ENCODE results near the gene AIRE.
"Not testable (repeated sequence)": the region's sequence is repeated elsewhere in the genome, so short reads cannot be mapped to it uniquely, and the experiment has no call there.

AIRE gene

DNA sequence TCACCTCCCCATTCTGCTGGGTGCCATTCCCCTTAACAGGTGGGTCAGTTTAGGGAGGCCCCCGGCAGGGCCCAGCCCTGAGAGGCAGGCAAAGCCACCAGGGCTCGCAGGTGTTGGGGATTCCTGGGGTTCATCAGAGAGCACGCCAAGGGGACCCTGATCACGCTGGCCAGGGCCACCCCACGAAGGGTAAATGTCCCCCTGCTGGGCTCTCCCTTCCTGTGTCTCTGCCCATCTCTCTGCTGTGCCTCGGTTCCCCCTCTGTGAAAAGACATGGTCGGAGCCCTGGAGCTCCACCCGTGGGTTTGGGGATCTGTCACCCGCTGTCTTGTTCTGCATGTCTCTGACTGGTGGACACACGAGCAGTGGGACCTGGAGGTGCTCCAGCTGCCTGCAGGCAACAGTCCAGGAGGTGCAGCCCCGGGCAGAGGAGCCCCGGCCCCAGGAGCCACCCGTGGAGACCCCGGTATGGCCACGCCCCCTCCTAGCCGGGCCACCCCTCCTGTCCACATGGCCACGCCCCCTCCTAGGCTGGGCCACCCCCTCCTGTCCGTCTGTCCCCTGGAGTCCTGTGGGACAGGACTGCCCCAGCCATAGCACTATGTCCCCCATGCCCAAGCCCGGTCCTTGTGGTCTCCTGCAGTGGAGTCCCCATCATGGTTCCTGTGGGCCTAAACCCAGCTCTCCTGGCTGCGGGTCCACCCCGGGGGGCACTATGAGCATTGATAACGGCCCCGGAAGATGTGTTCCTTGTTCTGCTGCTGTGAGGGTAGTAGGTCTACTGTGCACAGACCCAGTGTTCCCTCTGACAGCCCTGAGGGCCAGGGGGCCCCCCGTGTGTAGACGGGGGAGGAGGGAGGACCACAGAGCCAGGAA lies 6.5 kb downstream of the AIRE start:
- no peak for DNase-seq

DNA sequence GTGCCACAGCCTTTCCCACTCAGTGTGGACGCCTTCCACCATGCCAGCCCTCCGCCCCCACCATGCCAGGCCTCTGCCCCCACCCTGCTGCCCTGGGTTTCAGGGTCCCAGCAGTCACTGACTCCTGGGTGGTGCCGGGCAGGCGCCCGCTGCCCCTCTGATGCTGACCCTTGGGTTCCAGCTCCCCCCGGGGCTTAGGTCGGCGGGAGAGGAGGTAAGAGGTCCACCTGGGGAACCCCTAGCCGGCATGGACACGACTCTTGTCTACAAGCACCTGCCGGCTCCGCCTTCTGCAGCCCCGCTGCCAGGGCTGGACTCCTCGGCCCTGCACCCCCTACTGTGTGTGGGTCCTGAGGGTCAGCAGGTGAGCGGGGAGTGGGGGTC lies 7.1 kb downstream of the AIRE start:
- no peak for DNase-seq

DNA sequence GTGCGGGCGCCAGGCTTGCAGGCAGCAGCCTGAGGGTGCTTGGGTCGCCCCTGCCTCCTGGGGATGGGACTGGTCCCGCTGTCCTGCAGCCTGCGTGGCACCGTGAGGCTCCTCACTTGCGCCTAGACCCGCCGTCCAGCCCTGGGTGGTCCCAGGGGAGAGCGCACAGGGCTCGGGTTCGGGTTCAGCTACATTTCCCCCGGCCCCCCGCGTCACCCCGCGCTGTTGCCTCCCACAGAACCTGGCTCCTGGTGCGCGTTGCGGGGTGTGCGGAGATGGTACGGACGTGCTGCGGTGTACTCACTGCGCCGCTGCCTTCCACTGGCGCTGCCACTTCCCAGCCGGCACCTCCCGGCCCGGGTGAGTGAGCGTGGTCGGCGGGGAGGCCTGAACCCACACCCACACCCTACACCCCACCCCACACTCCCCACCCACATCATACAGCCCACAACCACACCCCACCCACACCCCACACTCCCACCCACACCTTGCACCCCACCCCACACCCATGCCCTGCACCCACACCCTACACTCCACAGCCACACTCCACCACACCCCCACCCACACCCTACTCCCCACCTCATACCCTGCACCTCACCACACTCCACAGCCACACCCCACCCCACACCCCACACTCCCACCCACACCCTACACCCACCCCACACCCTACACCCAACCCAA lies 8.0 kb downstream of the AIRE start:
- DNase-seq: no peak

DNA sequence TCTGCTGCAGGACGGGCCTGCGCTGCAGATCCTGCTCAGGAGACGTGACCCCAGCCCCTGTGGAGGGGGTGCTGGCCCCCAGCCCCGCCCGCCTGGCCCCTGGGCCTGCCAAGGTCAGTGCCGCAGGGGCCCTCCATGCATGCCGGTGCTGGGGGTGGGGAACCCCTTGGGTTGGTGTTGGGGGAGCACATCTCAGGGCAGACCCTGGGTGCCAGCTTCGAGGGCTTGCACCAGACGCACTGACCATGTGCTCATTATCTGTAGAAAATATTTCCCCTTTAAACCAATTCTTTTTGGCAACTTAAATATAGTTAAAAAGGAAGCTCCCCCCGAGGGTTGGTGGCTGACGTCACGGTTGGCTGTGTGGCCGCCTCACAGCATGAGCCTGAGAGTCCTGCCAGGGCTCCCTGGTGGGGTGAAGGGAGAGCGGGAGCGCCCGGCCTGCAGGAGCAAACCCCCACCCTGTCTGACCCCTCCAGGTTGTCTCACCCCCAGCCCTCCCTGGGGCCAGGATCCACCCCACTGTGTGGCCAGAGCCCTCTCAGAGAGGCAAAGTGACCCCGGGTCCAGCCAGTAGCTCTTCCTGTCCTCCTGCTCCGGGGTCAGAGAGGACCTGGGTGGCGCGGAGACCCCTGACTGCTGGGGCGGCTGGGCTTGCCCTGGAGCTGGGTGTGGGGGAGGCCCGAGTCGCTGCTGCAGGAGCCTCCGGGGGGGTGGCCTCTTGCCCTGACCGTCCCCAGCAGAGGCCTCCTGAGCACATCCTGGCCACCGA lies 8.9 kb downstream of the AIRE start:
- DNase-seq: peak; percentile 22

DNA sequence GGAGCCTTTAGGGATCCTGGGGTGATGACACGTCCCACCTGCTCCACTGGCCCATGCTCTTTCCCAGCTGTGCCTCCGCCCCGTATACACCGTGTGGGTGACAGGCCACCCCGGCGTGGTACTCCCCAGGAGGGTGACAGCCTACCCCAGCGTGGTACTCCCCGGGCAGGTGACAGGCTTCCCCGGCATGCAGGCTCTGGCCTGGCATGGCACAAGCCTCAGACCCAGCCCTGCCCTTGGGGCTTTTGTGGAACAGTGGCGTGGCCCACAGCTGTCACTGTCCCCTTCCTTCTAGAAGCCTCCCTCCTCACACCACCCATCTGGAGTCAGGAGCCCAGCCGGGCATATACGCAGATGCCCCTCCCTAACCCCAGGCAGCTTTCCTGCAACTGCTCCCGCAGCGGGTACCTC lies 9.5 kb downstream of the AIRE start:
- DNase-seq: no peak

DNA sequence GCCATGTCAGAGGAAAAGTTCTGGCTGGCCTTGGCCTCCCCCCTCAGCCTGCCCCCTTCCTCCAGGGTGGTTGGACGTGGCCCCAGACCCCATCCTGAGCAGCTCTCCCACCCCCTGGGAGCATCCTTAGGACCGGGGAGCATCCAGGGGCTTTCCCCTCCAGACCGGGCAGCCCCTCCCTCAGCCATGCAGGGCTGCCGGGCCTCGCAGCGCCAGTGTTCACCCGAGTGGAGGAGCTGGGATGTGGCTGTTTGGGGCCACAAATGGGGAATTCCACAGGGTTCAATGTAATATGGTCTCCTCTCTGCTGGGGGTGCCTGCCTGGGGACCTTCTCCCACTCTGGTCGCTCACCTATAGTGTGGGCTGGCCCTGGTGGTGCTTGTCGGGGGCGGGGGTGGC lies 10.0 kb downstream of the AIRE start:
- no peak for DNase-seq

DNA sequence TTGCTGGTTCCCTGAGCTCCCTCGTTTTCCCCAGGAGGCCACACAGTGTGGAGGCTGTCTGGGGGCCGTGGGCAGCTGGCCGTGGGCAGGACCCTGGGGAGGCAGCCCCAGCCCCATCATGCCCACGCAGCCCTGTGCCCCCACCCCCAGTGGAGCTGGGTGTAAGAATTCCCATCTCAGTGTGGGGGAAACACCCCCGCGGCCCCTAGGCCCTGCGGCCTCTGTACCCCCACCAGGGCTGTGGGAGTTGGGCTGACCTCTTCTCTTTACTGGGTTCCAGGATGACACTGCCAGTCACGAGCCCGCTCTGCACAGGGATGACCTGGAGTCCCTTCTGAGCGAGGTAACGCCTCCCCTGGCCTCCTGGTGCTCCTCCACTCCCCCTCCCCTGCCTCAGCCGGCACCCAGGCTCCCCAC lies 10.4 kb downstream of the AIRE start:
- no peak for DNase-seq

DNA sequence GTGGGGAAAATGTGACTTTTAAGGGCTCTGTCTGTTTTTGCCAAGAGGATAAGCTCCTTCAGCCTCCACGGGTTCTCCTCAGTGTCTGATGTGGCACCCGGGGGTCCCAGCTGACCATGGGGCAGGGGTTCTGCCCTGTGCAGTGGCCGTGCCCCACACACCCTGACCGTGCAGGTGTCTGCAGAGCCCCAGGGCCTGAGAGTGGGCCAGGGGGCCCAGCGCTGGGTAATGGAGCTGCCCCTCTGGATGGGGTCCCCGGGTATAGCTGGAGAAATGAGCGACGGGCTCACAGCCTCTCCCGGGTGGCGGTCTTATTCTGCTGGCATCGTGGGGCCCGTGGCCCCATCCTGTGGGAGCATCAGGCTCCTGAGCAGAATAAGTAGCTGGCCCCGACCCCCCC lies 11.2 kb downstream of the AIRE start:
- DNase-seq: no peak

DNA sequence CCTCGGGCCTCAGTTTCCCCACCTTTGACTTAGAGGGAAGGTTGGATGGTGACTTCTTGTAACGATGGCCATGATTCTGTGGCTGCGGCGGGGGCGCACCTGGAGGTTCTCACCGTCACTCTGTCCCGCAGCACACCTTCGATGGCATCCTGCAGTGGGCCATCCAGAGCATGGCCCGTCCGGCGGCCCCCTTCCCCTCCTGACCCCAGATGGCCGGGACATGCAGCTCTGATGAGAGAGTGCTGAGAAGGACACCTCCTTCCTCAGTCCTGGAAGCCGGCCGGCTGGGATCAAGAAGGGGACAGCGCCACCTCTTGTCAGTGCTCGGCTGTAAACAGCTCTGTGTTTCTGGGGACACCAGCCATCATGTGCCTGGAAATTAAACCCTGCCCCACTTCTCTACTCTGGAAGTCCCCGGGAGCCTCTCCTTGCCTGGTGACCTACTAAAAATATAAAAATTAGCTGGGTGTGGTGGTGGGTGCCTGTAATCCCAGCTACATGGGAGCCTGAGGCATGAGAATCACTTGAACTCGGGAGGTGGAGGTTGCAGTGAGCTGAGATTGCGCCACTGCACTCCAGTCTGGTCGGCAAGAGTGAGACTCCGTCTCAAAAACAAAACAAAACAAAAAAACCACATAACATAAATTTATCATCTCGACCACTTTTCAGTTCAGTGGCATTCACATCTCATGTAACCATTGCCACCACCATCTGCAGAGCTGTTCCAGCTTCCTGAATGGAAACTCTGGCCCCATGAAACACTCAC lies 12.0 kb downstream of the AIRE start:
- DNase-seq: peak; percentile 91

DNA sequence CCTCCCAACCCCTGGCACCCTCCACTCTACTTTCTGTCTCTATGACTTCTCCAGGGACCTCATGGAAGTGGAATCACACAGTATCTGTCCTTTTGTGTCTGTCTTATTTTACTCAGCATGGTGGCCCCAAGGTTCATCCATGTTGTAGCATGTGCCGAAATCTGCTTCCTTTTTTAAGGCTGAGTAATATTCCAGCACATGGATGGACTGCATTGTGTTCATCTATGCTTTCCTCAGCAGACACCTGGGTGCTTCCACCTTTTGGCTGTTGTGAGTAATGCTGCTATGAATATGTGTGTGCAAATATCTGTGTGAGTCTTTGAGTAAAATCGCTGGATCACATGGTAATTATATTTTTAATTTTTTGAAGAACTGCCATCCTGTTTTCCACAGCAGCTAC lies 12.6 kb downstream of the AIRE start:
- no peak for DNase-seq

DNA sequence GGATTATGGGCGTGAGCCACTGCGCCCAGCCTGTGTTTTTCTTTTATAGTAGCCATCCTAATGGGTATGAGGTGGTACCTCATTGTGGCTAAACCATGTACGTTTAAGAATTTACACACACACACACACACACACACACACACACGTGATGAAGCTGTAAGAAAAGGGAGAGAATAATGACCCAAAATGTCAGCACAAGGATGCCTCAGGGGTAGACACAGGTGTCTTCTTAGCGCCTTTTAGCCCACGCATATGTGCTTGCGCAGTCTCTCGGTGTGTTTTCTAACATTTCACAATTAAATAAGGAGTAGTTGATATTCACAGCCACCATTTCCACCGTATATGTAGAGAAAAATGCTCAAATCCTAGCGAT lies 13.4 kb downstream of the AIRE start:
- DNase-seq: no peak

DNA sequence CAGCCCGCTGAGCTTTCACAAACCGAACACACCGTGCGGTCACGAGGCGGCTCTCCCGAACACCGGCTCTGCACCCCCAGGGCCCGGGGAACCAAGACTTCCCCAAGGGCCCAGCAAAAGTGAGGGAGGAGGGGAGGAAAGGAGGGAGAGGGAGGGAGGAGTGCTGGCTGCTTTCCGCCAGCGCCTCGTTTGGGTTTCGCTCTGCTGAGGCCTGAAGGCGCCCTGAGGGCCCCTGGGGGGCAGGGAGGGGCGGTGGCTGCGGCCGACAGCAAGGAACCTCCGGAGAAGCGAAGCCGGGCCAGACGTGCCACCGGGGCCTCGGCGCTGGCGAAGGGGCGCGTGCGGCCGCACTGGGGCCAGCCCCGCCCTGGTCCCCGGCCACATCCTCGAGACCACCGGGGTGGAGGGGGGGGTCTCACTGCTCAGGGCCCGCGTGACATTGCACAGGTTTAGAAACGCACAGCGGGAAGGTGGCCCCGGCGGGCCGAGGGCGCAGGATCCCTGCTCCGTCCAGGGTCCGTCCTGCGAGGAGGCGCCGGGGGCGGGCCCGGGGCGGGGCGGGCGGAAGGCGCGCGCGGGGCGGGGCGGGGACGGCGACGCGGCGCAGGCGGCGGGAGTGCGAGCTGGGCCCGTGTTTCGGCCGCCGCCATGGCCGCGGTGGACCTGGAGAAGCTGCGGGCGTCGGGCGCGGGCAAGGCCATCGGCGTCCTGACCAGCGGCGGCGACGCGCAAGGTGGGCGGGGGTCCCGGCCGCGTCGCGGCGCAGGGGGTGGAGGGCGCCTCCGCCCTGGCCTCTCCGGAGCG lies 14.0 kb downstream of the AIRE start, which contains the start of gene PFKL:
TSS of gene PFKL (plus strand) at position 596 of the 804 bp plus-strand sequence. CDS start at position 649, 53 bp downstream.
- DNase-seq: peak; percentile 62

DNA sequence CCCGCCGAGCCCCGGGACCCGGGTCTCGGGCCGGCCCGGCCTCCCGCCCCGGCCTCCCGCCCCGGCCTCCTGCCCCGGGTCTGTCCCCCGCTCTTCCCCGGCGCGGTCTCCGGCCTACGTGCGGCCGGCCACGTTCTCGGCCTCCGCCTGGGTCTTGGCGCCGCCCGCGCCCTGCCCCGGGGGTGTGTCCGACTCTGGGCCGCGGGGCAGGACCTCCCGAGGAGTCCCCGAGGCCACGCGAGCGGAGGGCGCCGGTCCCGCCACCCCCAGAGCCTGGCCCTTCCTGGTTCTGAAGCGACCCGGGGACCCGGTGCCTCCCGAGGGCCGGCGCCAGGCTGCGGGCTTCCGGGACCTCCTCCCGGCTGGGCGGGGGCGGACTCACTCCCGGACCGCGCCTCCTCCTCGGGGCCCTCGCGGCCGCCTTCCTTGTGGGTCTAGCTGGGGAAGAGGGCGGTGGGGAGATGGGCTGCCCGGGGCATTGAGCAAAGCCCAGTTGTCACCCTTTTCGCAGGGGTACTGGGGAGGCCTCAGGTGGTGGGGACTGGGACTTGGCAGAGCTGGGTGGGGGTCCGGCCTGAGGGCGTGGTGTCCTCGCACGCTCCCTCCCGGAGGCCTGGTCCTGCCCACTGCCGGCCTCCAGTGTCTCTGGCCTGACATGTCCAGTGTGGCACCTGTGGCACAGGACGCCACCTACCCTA lies 14.7 kb downstream of the AIRE start:
- peak; percentile 36 for DNase-seq

DNA sequence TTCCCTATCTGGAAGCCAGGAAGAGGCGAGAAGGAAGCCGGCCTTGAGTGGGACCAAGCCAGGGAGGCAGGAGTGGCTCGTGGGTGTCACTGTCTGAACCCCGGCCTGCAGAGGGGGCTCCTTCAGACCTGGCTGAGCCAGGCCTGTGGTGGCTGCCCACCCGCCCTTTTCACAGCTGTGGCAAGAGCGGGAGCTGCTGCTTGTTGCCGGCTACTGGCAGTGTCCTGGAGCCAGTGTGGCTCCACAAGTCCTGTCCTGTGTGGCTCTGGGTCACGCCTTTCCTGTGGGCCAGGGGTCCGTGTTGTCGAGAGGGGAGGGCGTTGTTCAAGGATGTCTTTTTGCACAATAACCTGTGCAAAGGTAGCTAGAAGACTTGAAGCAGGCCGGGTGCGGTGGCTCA lies 15.5 kb downstream of the AIRE start:
- no peak for DNase-seq

DNA sequence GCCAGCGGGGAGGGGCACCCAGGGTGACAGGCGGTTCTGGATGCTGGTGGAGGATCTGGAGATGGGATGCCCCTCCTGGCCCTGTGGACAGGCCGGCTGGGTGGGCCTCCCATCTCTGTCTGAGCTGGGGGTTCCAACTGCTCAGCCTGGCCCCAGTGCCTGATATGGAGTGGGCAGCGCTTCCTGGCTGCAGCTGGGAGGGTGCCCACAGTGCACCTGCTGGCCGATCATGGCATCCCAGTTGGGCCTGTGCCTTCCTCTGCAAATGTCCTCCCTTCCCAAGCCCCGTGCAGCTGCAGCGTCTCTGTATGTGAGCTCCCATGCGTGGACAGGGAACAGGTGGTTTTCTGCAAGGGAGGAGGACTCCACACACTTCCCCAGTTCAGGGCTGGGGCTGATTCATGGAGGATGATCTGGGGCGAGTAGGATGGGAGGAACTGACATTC lies 16.3 kb downstream of the AIRE start:
- no peak for DNase-seq

DNA sequence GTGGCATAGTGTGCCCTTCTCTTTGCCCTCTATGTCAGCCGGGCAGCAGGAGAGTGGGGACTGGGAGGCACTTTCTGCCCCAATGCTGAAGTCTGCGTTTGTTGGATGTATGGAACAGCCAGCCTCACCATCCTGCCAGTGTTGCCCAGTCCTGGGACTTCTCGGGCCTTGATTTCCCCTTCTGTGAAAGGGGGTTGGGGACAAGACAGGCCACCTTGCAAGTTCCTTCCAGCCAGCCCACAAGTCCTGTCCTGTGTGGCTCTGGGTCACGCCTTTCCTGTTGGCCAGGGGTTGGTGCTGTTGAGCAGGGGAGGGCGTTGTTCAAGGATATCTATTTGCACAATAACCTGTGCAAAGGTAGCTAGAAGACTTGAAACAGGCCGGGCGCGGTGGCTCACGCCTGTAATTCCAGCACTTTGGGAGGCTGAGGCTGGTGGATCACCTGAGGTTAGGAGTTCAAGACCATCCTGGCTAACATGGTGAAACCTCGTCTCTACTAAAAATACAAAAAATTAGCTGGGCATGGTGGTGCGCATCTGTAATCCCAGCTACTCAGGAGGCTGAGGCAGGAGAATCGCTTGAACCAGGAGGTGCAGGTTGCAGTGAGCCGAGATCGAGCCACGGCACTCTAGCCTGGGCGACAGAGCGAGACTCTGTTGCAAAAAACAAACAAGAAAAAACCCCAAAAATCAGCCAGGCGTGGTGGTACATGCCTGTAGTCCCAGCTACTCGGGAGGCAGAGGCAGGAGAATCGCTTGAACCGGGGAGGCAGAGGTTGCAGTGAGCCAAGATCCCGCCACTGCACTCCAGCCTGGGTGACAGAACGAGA lies 17.1 kb downstream of the AIRE start:
- DNase-seq: not testable (repeated sequence)

DNA sequence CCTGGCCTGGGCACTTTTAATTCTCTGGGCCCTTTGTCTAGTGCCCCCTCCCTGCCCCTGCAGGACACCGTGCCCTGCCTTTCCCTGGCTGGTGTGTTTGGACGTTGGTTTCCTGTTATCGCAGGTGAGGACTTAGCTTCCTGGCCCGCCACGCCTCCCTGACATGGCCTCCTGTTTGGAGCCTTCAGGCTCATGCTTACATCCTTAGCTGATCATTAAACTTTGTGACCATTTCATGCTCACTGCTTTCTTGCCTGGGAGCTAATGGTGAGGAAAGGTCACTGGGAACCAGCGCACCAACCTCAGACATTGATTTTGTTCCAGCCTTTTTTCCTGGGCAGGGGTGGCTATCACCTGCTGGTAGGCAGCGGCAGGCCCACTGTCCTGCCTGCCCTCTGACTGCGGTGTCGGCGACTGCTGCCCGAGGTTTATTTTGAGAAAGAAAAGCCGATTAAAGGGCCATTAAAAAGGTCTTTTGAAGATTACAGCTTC lies 17.9 kb downstream of the AIRE start:
- no peak for DNase-seq

DNA sequence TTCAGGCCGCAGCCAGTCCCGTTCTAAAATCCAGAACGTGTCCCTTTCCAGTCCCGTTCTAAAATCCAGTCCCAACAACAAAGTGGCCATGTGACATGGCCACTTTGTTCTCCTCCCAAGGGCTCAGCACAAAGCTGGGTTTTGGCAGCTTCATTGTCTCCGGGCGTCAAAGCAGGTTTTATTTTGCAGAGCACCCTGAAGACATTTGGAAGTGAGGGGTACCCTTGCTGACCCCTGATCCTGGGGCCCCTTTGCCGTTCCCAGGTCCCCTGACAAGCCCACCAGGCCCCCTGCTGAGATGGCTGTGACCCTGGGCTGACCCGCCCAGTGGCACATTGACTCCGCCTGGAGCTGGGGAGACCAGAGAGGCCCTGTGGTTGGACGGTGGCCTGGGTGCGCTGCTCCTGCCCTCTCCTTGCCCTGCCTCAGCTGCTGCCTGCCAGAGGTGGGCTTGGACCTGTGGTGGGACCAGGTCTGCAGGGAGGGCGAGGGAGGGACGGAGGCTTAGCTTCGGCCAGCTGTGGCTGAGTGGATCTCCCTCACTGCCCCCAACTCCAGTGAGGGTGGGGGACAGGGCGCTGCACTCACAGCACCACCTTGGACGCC lies 18.4 kb downstream of the AIRE start:
- peak; percentile 68 for DNase-seq

DNA sequence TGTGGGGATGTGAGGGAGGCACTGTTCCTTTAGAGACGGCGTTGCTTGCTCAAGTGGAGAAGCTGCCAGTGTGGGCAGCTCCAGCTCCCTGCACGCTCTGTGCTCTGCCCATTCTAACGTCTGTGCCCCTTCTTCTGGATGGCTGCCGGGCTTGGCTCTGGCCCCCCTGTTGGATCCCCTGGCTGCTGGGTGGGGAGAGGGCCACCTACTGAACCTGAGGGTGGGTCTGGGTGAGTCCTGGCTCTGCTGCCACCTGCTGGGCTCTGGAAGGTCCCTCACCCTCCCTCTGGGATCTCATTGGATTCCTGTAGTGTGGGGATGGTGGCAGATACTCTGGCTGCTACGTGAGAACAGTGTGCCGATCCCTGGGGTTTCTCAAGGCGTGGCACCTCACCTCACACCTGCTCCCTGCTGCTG lies 19.2 kb downstream of the AIRE start:
- DNase-seq: peak; percentile 56

DNA sequence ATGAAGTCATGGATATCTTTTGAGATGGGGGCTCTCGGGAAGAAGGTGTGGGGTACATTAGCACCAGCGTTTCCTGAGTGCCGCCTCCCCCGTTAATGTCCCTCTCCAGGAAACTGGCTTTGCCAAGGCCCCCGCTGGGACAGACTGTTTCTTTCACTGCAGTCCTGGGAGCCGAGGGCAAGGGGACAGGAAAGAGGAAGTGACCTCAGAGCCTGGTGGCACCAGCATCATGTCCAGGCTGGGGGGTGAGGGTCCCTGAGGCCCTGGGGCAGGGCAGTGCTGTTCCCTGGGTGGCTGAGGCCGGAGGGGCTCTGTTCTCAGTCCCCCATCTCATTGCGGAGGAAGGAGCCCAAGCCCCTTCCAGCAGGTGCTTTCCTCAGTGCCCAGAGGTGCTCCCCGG lies 20.0 kb downstream of the AIRE start:
- peak; percentile 14 for DNase-seq

Measured in midbrain (tissue), 1 donor.